Chondrocyte (in vitro differentiated cells): ENCODE results near the gene PEX5L. TPM values are rescaled to one million over a fixed set of nuclear protein-coding genes. Genes with fewer than 3 reads are reported as not detected.

Source experiments
- DNase-seq: peaks from one replicate; pipeline ENCODE4 v3.0.0; 2021; ENCODE audit warnings: mixed read lengths, low spot score
- H3K27ac Mint-ChIP-seq: one replicate; pipeline ENCODE4 v1.8.0; 2021; ENCODE audit warnings: mild to moderate bottlenecking, moderate library complexity, mixed read lengths; ENCODE audit not compliant: unreplicated experiment
- H3K27me3 Mint-ChIP-seq: 2 replicates; pipeline ENCODE4 v1.8.0; 2021; ENCODE audit warnings: low read depth, mixed read lengths
- H3K36me3 Mint-ChIP-seq: 2 replicates; pipeline ENCODE4 v1.8.0; 2021; ENCODE audit warnings: low read depth, mixed read lengths
- H3K4me1 Mint-ChIP-seq: 2 replicates; pipeline ENCODE4 v1.8.0; 2021; ENCODE audit warnings: low read depth, mild to moderate bottlenecking, mixed read lengths
- H3K4me3 Mint-ChIP-seq: one replicate; pipeline ENCODE4 v1.8.0; 2021; ENCODE audit warnings: mild to moderate bottlenecking, moderate library complexity, mixed read lengths; ENCODE audit not compliant: unreplicated experiment
- H3K9me3 Mint-ChIP-seq: 2 replicates; pipeline ENCODE4 v1.8.0; 2021; ENCODE audit warnings: low read depth, mixed read lengths
- CTCF ChIP-seq: fragments of 200-600 bp; sonication (generic); IDR thresholded peaks from 2 replicates; pipeline ENCODE4 v1.5.0; 2021; ENCODE audit warnings: antibody characterized with exemption, mild to moderate bottlenecking, moderate library complexity
- total RNA-seq: library from RNA; stranded (reverse); gene quantifications from 3 replicates; pipeline ENCODE4 v1.2.1, GENCODE V29; 2021

Gene PEX5L
- total RNA-seq, 1 donor from 2014 or later: not detected

- Mint-ChIP-seq H3K4me1 (no peaks in the 10 kb centered on the region), H3K27ac (no peak overlapping the region)
These were observed 36.0 kb upstream of the PEX5L start for GRCh38 chr3:180072786-180073185.

GRCh38 chr3:180070925-180071324 is 34.2 kb upstream of the PEX5L start:
- Mint-ChIP-seq H3K9me3 (no peaks in the 10 kb centered on the region), H3K27me3 (peaks cover 5% of the 10 kb centered on the region), H3K36me3 (no peaks in the 10 kb centered on the region), H3K4me3 (no peak overlapping the region), H3K4me1 (no peaks in the 10 kb centered on the region), H3K27ac (no peak overlapping the region)
- TF ChIP-seq CTCF: no peak
- DNase-seq: no peak

More at GRCh38 chr3:180072786-180073185, 36.0 kb upstream of the PEX5L start:
- Mint-ChIP-seq H3K36me3 (no peaks in the 10 kb centered on the region), H3K9me3 (no peaks in the 10 kb centered on the region), H3K27me3 (peaks cover 5% of the 10 kb centered on the region), H3K4me3 (no peak overlapping the region)
- DNase-seq: no peak
- no peak for TF ChIP-seq CTCF

- no peak overlapping the region for H3K4me3 Mint-ChIP-seq
- peaks cover 5% of the 10 kb centered on the region for H3K27me3 Mint-ChIP-seq
- H3K4me1 Mint-ChIP-seq: no peaks in the 10 kb centered on the region
- no peak for TF ChIP-seq CTCF
- no peaks in the 10 kb centered on the region for H3K36me3 Mint-ChIP-seq
- H3K27ac Mint-ChIP-seq: no peak overlapping the region
- DNase-seq: no peak
- H3K9me3 Mint-ChIP-seq: no peaks in the 10 kb centered on the region
These were observed 31.3 kb upstream of the PEX5L start for GRCh38 chr3:180068023-180068422.

- Mint-ChIP-seq H3K27ac (no peak overlapping the region), H3K4me1 (no peaks in the 10 kb centered on the region), H3K4me3 (no peak overlapping the region), H3K36me3 (no peaks in the 10 kb centered on the region), H3K27me3 (peaks cover 5% of the 10 kb centered on the region), H3K9me3 (no peaks in the 10 kb centered on the region)
- TF ChIP-seq CTCF: no peak
- DNase-seq: no peak
These were observed 29.9 kb upstream of the PEX5L start for GRCh38 chr3:180066598-180066997.

GRCh38 chr3:180063783-180064182 is 27.0 kb upstream of the PEX5L start:
- Mint-ChIP-seq H3K9me3 (no peaks in the 10 kb centered on the region), H3K36me3 (no peaks in the 10 kb centered on the region), H3K4me3 (no peak overlapping the region), H3K4me1 (no peaks in the 10 kb centered on the region), H3K27me3 (peaks cover 6% of the 10 kb centered on the region), H3K27ac (no peak overlapping the region)
- no peak for DNase-seq
- no peak for TF ChIP-seq CTCF
